ENCODE measurements around the gene IGIP. TPM values are rescaled to one million over a fixed set of nuclear protein-coding genes. Genes with fewer than 3 reads are reported as not detected.

Gene IGIP
- total and polyA plus RNA-seq, 10 donors = 4.7 to 20.4 (median 11.2) TPM

DNA sequence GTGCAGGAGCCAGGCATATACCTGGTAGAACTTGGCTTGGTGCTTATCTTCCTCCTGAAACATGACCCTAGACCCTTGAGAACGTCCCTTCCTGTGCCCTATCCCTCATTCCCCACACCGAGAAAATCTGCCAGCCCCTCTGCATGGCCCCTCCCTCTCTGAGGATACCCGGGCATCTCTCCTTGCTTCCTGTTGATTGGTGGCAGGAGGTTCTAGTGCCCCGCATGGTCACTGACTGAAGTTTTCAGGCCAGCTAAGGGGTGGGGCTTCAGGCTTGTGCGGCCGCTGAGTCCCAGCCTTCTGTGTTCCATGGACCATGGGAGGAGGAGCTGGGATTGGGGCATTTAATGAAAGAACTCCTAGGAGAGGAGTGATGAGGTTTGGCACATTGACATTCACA, 22.8 kb downstream of the IGIP start:
- Histone ChIP-seq H3K27me3 (replicated peaks in 1 of 7) (peaks cover 0 to 23% (median 8%) of the 10 kb centered on the region in 7 donors), H3K9me3 (no peaks in the 10 kb centered on the region), H3K27ac (no peak overlapping the region), H3K36me3 (no peaks in the 10 kb centered on the region), H3K4me3 (no peak overlapping the region), H3K4me1 (peaks cover 10 to 53% (median 24%) of the 10 kb centered on the region in 6 donors)
- 42 to 51% (median 45%) methylated on average over 6 of the region's 6 CpGs for WGBS, 5 donors
- TF ChIP-seq, protein P1, sequence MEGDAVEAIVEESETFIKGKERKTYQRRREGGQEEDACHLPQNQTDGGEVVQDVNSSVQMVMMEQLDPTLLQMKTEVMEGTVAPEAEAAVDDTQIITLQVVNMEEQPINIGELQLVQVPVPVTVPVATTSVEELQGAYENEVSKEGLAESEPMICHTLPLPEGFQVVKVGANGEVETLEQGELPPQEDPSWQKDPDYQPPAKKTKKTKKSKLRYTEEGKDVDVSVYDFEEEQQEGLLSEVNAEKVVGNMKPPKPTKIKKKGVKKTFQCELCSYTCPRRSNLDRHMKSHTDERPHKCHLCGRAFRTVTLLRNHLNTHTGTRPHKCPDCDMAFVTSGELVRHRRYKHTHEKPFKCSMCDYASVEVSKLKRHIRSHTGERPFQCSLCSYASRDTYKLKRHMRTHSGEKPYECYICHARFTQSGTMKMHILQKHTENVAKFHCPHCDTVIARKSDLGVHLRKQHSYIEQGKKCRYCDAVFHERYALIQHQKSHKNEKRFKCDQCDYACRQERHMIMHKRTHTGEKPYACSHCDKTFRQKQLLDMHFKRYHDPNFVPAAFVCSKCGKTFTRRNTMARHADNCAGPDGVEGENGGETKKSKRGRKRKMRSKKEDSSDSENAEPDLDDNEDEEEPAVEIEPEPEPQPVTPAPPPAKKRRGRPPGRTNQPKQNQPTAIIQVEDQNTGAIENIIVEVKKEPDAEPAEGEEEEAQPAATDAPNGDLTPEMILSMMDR (IDR thresholded peaks at IDR 0.05 in 8 of 11, conservative IDR thresholded peaks at IDR 0.05 in 3 of 11) = no peak
- TF ChIP-seq POLR2AphosphoS5 (IDR thresholded peaks at IDR 0.05) (no peak), POLR2A (IDR thresholded peaks at IDR 0.05) (no peak)
- DNase-seq = no peak
- intact Hi-C loops (cut with DNase I; ENCODE audit: low total_unique reads) = loop anchor here (5.0 kb wide), 1 partner anchor 356 kb away; no protein-coding TSS in a partner anchor

DNA sequence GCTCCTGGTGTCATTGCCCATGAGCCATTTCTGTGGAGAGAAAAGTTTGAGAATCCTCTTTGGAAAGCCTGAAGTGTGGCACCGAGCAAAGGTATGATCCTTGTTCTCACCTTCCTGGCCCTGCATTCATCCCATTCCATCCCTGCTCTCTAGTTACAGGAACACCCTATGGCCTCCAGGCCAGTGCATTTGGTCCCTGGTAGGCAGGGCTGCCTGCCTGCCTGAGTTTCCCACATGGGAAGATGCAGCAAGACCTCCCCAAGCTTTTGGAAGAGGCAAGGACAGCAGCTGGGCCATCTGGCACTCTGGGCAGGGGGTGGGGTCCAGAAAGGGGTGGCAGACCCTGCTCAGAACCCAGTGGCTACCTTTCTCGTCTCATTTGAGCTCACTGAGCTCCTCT, 24.5 kb downstream of the IGIP start:
- DNase-seq = no peak
- no peak overlapping the region for H3K4me3 ChIP-seq
- H3K27ac ChIP-seq = no peak overlapping the region
- no peaks in the 10 kb centered on the region for H3K36me3 ChIP-seq
- intact Hi-C loops (cut with DNase I; ENCODE audit: low total_unique reads) = no loop called here
- TF ChIP-seq, protein P1 (IDR thresholded peaks at IDR 0.05 in 8 of 11, conservative IDR thresholded peaks at IDR 0.05 in 3 of 11) = no peak
- TF ChIP-seq POLR2AphosphoS5 (IDR thresholded peaks at IDR 0.05) (no peak), POLR2A (IDR thresholded peaks at IDR 0.05) (no peak)
- no peaks in the 10 kb centered on the region for H3K9me3 ChIP-seq
- H3K27me3 ChIP-seq (replicated peaks in 1 of 7) = peaks cover 0 to 15% (median 6%) of the 10 kb centered on the region in 7 donors
- 82 to 95% (median 89%) methylated on average over 2 of the region's 2 CpGs for WGBS, 5 donors
- H3K4me1 ChIP-seq = peaks cover 10 to 40% (median 16%) of the 10 kb centered on the region in 6 donors

DNA sequence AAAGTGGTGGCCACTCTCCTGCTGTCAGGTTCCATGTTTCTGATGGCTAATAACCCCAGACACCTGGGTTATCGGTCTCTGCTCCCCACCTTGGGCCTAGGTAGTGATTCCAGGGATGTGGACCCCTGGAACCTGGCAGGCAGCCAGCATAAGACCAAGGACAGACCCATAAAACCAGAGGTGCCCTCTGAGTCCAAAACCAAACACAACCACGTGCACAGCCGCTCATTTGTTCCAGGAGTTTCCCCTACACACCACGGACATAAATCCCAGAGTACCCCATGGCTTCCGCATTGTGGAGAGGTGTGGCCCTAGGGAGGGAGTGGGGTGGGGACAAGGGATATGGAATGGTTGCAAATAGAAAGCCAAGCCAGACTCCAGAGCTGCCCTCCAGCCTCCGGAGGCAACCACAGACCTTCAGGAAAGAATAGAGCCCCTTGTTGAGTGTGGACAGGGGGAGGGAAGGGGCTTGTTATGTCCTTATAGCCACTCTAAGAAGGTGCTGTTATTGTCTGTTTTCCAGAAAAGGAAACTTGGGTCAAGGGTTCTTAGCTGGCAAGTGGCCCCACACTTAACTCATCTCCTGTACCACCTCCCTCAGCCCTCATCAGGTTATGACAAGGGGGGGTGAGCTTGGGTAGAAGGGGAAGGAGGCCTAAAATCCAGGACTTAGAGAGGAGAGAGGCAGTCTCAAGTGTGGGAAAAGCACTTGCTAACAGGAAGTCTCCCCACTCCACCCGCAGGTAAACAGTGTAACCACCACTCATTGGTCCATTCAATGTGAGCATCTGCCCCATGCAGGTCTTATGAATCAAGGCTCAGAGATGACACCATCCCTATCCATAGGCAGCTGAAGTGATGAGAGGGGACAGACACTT, 25.6 kb downstream of the IGIP start:
- peaks cover 0 to 3% (median 0%) of the 10 kb centered on the region in 7 donors for H3K27me3 ChIP-seq (replicated peaks in 1 of 7)
- H3K27ac ChIP-seq = no peak overlapping the region
- WGBS, 5 donors = 68 to 89% (median 82%) methylated on average over 7 of the region's 7 CpGs
- peaks cover 2 to 30% (median 4%) of the 10 kb centered on the region in 6 donors for H3K4me1 ChIP-seq
- intact Hi-C loops (cut with DNase I; ENCODE audit: low total_unique reads) = no loop called here
- TF ChIP-seq, protein P1 (IDR thresholded peaks at IDR 0.05 in 8 of 11, conservative IDR thresholded peaks at IDR 0.05 in 3 of 11) = no peak
- TF ChIP-seq POLR2AphosphoS5 (IDR thresholded peaks at IDR 0.05) = no peak
- no peak for TF ChIP-seq POLR2A (IDR thresholded peaks at IDR 0.05)
- H3K9me3 ChIP-seq = no peaks in the 10 kb centered on the region
- H3K4me3 ChIP-seq = no peak overlapping the region
- no peaks in the 10 kb centered on the region for H3K36me3 ChIP-seq
- no peak for DNase-seq

Data from spleen (tissue), 11 donors.